ENCODE data around the gene GSAP. TPM values are rescaled to one million over a fixed set of nuclear protein-coding genes. Genes with fewer than 3 reads are reported as not detected.
"Not testable (repeated sequence)": the region's sequence is repeated elsewhere in the genome, so short reads cannot be mapped to it uniquely, and the experiment has no call there.

Gene GSAP
- total RNA-seq, 4 donors from 2014 or later: 12.6 to 22.8 (median 17.0) TPM

DNA sequence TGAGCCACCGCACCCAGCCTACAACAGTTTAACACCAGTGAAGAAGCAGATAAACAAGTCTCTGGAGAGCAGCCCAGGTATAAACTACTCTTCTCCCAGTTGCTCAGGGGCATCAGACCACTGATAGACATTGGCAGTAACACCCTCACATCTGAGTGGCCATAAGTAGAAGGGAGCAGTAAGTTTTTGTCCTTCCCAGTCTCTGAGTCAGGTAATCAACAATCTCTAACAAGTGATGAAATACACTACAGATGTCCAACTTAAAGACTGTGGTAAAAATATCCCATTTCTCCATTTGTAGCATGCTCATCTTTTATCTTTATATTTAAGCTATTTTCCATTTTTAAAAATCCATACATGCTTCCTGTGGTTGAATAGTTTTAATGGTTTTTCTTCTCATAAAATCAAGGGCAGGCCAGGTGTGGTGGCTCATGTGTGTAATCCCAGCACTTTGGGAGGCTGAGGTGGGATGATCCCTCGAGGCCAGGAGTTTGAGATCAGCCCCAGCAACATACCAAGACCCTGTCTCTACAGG lies 78.6 kb downstream of the GSAP start:
- no peak for DNase-seq (ENCODE audit: extremely low spot score)
- WGBS: 82% methylated on average over 2 of the region's 2 CpGs
- H3K9me3 ChIP-seq: no peaks in the 10 kb centered on the region
- H3K27me3 ChIP-seq: no peaks in the 10 kb centered on the region
- no peak overlapping the region for H3K4me3 ChIP-seq
- H3K27ac ChIP-seq (replicated peaks in 1 of 4): peak overlapping the region; percentile 10 to 42 (median 29)
- TF ChIP-seq EP300 (IDR thresholded peaks at IDR 0.05) (no peak), POLR2A (IDR thresholded peaks at IDR 0.05; ENCODE audit: low read depth) (no peak), CTCF (IDR thresholded peaks at IDR 0.05) (no peak), POLR2AphosphoS5 (IDR thresholded peaks at IDR 0.05) (no peak)
- H3K4me1 ChIP-seq: peaks cover 6 to 38% (median 34%) of the 10 kb centered on the region in 4 donors
- intact Hi-C loops (cut with DNase I): no loop called here
- H3K36me3 ChIP-seq: no peaks in the 10 kb centered on the region

GRCh38 chr7:77335581-77335980 lies 80.6 kb downstream of the GSAP start:
- Histone ChIP-seq H3K27me3 (no peaks in the 10 kb centered on the region), H3K27ac (replicated peaks in 1 of 4) (peak overlapping the region; percentile 33 to 65 (median 49)), H3K4me1 (peaks cover 15 to 55% (median 50%) of the 10 kb centered on the region in 4 donors), H3K36me3 (no peaks in the 10 kb centered on the region), H3K4me3 (no peak overlapping the region), H3K9me3 (no peaks in the 10 kb centered on the region)
- TF ChIP-seq EP300 (IDR thresholded peaks at IDR 0.05) (no peak), POLR2A (IDR thresholded peaks at IDR 0.05; ENCODE audit: low read depth) (no peak), POLR2AphosphoS5 (IDR thresholded peaks at IDR 0.05) (no peak), CTCF (IDR thresholded peaks at IDR 0.05) (no peak)
- DNase-seq (ENCODE audit: extremely low spot score): peak; percentile 70
- intact Hi-C loops (cut with DNase I): no loop called here

DNA sequence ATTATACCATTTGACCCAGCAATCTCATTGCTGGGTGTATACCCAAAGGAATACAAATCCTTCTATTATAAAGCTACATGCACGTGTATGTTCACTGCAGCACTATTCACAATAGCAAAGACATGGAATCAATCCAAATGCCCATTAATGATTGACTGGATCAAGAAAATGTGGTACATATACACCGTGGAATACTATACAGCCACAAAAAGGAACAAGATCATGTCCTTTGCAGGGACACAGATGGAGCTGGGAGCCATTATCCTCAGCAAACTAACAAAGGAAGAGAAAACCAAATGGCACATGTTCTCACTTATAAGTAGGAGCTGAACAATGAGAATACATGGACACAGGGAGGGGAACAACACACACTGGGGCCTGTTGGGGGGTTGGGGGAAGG lies 82.1 kb downstream of the GSAP start:
- peaks cover 14 to 66% (median 59%) of the 10 kb centered on the region in 4 donors for H3K4me1 ChIP-seq
- not testable (repeated sequence) for H3K27ac ChIP-seq (replicated peaks in 1 of 4); DNase-seq (ENCODE audit: extremely low spot score); H3K27me3 ChIP-seq; H3K4me3 ChIP-seq; H3K36me3 ChIP-seq; H3K9me3 ChIP-seq
- intact Hi-C loops (cut with DNase I): loop anchor here (5.0 kb wide), 2 partner anchors 87 to 212 kb away; partner anchors contain the start of gene CCDC146
- 88% methylated on average over 2 of the region's 2 CpGs for WGBS

DNA sequence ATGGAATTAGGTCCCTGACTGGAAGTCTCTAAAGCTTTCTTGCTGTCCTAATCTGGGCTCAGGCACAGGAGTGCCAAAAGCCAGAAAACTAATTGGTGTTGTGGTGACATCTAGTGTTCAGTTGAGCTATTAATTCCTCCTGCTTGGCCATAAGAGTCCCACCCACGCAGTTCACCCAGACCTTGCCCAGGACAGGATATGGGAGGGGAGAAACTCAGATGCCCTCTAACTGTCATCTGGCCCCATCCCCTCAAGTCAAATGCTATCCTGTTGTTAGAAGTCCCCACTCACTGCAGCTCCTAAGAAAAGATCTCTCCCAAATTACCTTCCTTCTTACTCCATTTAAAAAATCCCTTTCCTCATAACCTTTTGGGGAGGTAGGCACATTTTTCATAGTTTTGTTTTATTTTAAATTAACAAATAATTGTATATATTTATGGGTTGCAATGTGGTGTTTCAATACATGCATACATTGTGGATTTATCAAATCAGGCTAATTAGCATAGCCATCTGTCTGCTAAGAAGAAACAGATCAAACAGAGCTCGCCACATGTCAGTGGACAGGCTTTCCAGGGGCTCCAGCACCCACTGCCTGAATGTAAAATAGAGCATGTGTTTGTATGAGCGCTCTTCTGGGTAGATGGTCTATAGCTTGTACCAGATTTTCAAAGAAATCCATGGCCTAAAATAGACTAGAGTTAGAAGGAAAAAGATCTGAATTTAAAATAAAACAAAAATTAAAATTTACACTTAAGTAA lies 84.0 kb downstream of the GSAP start:
- Histone ChIP-seq H3K4me1 (peaks cover 29 to 70% (median 62%) of the 10 kb centered on the region in 4 donors), H3K4me3 (no peak overlapping the region), H3K27me3 (no peaks in the 10 kb centered on the region), H3K36me3 (no peaks in the 10 kb centered on the region), H3K27ac (replicated peaks in 1 of 4) (peak overlapping the region in 3 of 4 donors; percentile 8 to 79 (median 43)), H3K9me3 (no peaks in the 10 kb centered on the region)
- WGBS: 59% methylated on average over 3 of the region's 3 CpGs
- DNase-seq (ENCODE audit: extremely low spot score): peak; percentile 91
- no peak for TF ChIP-seq POLR2A (IDR thresholded peaks at IDR 0.05; ENCODE audit: low read depth)
- TF ChIP-seq EP300 (IDR thresholded peaks at IDR 0.05): no peak
- peak; percentile 71 to 90 (median 77) for TF ChIP-seq CTCF (IDR thresholded peaks at IDR 0.05)
- peak; percentile 52 to 54 for TF ChIP-seq POLR2AphosphoS5 (IDR thresholded peaks at IDR 0.05)
- intact Hi-C loops (cut with DNase I): loop anchor here (5.0 kb wide), 2 partner anchors 85 to 210 kb away; partner anchors contain the start of gene CCDC146

- Histone ChIP-seq H3K4me3 (no peak overlapping the region), H3K27me3 (no peaks in the 10 kb centered on the region), H3K4me1 (peaks cover 37 to 76% (median 65%) of the 10 kb centered on the region in 4 donors), H3K36me3 (no peaks in the 10 kb centered on the region), H3K27ac (replicated peaks in 1 of 4) (peak overlapping the region; percentile 29 to 79 (median 72)), H3K9me3 (no peaks in the 10 kb centered on the region)
- intact Hi-C loops (cut with DNase I): loop anchor here (5.0 kb wide), 2 partner anchors 83 to 208 kb away; partner anchors contain the start of gene CCDC146
- TF ChIP-seq EP300 (IDR thresholded peaks at IDR 0.05): no peak
- TF ChIP-seq POLR2A (IDR thresholded peaks at IDR 0.05; ENCODE audit: low read depth): no peak
- TF ChIP-seq CTCF (IDR thresholded peaks at IDR 0.05): no peak
- peak in 1 of 2 donors; percentile 36 for TF ChIP-seq POLR2AphosphoS5 (IDR thresholded peaks at IDR 0.05)
- peak; percentile 39 for DNase-seq (ENCODE audit: extremely low spot score)
- 68% methylated on average over 6 of the region's 6 CpGs for WGBS
Measured at GRCh38 chr7:77330169-77330882, 85.8 kb downstream of the GSAP start.

All from esophagus muscularis mucosa (tissue), 4 donors.